GM06990 (cell line): ENCODE results near the gene LCN1.

Experiments
- DNase-seq: peaks from one replicate; pipeline ENCODE4 v3.0.0-alpha.2; 2011; ENCODE audit not compliant: insufficient read length; ENCODE audit errors: extremely low read depth
- H3K27me3 ChIP-seq: replicated peaks from 2 replicates; pipeline ENCODE4 v1.6.0; 2011; ENCODE audit warnings: low read length; ENCODE audit not compliant: control insufficient read depth, insufficient read depth
- H3K36me3 ChIP-seq: 2 replicates; pipeline ENCODE4 v1.5.1; 2011; ENCODE audit warnings: low read length; ENCODE audit not compliant: control insufficient read depth, insufficient read depth
- H3K4me3 ChIP-seq: replicated peaks from 2 replicates; pipeline ENCODE4 v1.5.1; 2011; ENCODE audit warnings: low read depth, mild to moderate bottlenecking, control low read depth, low read length
- TF ChIP-seq, protein P1 (sequence below): IDR thresholded peaks from 2 replicates; pipeline ENCODE4 v1.5.1; 2011; ENCODE audit warnings: low read length, control low read depth, mild to moderate bottlenecking, inconsistent platforms; ENCODE audit not compliant: insufficient read depth, poor library complexity, severe bottlenecking

LCN1 gene

DNA sequence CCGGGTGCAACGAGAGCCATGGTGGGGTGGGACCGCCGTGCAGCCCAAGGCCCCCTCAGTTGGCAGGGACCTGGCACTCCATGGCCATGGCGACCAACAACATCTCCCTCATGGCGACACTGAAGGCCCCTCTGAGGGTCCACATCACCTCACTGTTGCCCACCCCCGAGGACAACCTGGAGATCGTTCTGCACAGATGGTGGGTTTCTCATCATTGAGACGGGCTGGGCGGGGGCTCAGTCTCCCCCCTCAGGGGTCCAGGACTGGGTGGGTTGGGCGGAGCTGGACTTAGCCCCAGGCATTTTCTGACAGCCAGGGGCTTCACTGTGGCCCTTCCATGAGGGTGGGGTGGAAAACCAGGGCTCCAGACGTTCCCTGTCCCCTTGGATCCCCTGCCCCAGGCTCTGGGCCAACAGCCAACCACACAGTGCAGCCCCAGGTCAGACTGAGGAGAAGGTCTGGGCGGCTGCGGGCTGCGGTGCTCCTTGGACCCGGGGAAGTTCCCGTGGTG, 41.0 kb downstream of the LCN1 start:
- H3K27me3 ChIP-seq = no peaks in the 10 kb centered on the region; the same call in 1 of the 2 replicates
- TF ChIP-seq, protein P1, sequence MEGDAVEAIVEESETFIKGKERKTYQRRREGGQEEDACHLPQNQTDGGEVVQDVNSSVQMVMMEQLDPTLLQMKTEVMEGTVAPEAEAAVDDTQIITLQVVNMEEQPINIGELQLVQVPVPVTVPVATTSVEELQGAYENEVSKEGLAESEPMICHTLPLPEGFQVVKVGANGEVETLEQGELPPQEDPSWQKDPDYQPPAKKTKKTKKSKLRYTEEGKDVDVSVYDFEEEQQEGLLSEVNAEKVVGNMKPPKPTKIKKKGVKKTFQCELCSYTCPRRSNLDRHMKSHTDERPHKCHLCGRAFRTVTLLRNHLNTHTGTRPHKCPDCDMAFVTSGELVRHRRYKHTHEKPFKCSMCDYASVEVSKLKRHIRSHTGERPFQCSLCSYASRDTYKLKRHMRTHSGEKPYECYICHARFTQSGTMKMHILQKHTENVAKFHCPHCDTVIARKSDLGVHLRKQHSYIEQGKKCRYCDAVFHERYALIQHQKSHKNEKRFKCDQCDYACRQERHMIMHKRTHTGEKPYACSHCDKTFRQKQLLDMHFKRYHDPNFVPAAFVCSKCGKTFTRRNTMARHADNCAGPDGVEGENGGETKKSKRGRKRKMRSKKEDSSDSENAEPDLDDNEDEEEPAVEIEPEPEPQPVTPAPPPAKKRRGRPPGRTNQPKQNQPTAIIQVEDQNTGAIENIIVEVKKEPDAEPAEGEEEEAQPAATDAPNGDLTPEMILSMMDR = no peak
- H3K36me3 ChIP-seq = no peaks in the 10 kb centered on the region
- no peak overlapping the region for H3K4me3 ChIP-seq
- no peak for DNase-seq

DNA sequence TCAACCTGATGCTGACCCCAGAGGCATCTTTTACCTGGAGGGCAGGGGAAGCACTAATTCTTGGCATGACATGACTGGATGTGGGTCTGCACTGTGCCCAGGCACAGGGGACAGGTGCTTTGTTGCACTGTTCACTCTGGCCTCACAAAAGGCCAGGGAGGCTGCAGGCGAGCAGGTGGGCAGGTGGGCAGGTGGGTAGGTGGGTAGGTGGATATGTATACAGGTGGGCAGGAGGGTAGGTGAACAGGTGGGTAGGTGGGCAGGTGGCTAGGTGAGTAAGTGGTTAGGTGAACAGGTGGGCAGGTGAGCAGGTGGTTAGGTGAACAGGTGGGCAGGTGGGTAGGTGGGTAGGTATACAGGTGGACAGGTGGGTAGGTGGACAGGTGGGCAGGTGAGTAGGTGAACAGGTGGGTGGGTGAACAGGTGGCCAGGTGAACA, 41.8 kb downstream of the LCN1 start:
- TF ChIP-seq, protein P1 = no peak
- H3K36me3 ChIP-seq = no peaks in the 10 kb centered on the region
- no peaks in the 10 kb centered on the region; the same call in 1 of the 2 replicates for H3K27me3 ChIP-seq
- DNase-seq = no peak
- no peak overlapping the region for H3K4me3 ChIP-seq

DNA sequence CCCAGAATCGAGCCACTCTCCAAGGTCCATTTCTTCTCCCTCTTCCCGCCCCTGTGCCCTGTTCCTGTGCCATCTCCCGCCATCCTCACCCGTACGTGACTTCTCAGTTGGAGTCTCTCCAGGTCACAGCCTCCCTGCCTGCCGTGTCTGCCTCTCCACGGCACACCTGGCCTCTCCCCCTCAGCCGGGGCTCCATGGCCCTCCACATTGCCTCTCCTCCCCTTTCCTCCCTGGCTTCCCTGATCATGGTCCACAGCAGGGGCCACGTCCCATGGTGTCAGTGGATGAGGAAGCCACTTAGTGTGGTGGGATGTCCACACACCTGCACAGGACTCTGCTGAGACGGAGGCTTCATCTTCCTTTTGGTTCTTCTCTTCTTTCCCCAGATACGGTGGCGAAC, 42.6 kb downstream of the LCN1 start:
- no peaks in the 10 kb centered on the region; the same call in 1 of the 2 replicates for H3K27me3 ChIP-seq
- TF ChIP-seq, protein P1 = no peak
- DNase-seq = no peak
- no peaks in the 10 kb centered on the region for H3K36me3 ChIP-seq
- no peak overlapping the region for H3K4me3 ChIP-seq

DNA sequence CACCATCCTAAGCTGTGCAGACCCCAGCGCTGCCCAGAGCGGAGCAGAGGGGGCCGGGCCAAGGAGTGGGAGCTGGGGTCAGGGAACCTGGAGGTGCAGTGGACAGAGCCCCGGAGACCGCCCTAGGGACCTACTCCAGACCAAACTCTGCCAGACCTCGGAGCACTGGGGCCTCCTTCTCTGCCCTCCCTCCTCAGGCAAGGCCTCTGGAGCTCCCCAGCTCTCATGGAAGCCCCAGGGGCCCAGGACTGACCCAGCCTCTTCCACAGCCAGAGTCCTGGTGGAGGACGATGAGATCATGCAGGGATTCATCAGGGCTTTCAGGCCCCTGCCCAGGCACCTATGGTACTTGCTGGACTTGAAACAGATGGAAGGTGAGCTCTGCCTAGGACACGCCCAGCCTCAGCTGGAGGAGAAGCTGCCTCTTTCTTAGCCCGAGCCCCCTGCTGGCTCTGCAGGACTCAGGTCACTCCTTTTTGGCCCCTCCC, 43.9 kb downstream of the LCN1 start:
- Histone ChIP-seq H3K27me3 (no peaks in the 10 kb centered on the region; the same call in 1 of the 2 replicates), H3K4me3 (no peak overlapping the region), H3K36me3 (no peaks in the 10 kb centered on the region)
- DNase-seq = no peak
- TF ChIP-seq, protein P1 = no peak

DNA sequence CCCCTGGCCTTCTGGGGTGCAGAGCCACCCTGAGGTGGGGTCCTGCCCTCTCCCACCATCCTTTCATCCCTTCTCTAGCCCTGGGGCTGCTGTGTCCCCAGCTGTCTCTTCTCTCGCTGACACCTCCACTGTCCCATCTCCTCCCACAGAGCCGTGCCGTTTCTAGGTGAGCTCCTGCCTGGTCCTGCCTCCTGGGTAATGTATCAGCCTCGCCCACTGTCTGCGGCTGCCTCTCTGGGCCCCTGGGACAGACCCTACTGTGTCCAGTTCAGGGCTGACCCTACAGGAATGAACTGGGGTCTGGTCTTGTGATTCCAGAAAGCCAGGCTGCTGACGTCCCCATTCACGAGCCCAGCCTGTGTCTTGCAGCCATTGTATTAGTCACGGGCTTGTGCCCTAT, 44.4 kb downstream of the LCN1 start:
- H3K4me3 ChIP-seq = no peak overlapping the region
- no peaks in the 10 kb centered on the region; the same call in 1 of the 2 replicates for H3K27me3 ChIP-seq
- TF ChIP-seq, protein P1 = no peak

DNA sequence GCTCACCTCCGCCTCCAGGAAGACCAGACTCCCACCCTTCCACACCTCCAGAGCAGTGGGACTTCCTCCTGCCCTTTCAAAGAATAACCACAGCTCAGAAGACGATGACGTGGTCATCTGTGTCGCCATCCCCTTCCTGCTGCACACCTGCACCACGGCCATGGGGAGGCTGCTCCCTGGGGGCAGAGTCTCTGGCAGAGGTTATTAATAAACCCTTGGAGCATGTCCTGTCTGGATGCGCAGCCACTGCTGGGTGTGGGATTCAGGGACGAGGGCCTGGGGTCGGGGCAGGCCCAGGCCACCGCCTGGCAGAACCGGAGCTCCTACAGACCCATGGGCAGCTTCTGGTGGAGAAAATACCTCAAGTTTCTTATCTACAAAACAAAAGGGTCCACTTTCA, 45.3 kb downstream of the LCN1 start:
- no peak overlapping the region for H3K4me3 ChIP-seq
- TF ChIP-seq, protein P1 = no peak
- H3K36me3 ChIP-seq = no peaks in the 10 kb centered on the region
- H3K27me3 ChIP-seq = no peaks in the 10 kb centered on the region
- no peak for DNase-seq

More for the DNA sequence above, 44.4 kb downstream of the LCN1 start:
- H3K36me3 ChIP-seq = no peaks in the 10 kb centered on the region
- no peak for DNase-seq
